H1 (cell line): ENCODE results near the gene F8. TPM values are rescaled to one million over a fixed set of nuclear protein-coding genes. Genes with fewer than 3 reads are reported as not detected.

Experiments
- CTCF ChIA-PET: fragments of 300-600 bp; sonication (Branson Sonifier 250); formaldehyde crosslinking; loops from one replicate; lab custom pipeline; 2021; ENCODE audit not compliant: partially characterized antibody; lab: Charles Lee
- POLR2A ChIA-PET: fragments of 300-600 bp; sonication (Branson Sonifier 250); formaldehyde crosslinking; loops from one replicate; lab custom pipeline; 2021; ENCODE audit warnings: inconsistent platforms; ENCODE audit not compliant: partially characterized antibody; lab: Charles Lee
- DNase-seq, 2 experiments: peaks; one replicate each; pipeline versions ENCODE4 v3.0.0 to v3.0.0-alpha.2; 2010 to 2022; ENCODE audit warnings: low spot score in 2 of 2, low read depth in 1 of 2, mixed read lengths in 1 of 2
- FAIRE-seq: peaks from 2 replicates; lab custom pipeline; 2011; peaks lifted over from hg19 to GRCh38; lab: Jason Lieb, UNC
- H2AFZ ChIP-seq: 2 replicates; pipeline ENCODE4 v1.8.1; 2012; ENCODE audit warnings: low read length, inconsistent platforms
- H2AK5ac ChIP-seq: 2 replicates; pipeline ENCODE4 v1.6.1; 2013; ENCODE audit warnings: low read depth, low read length
- H2BK120ac ChIP-seq: replicated peaks from 2 replicates; pipeline ENCODE3; 2013; ENCODE audit warnings: low read depth, low read length, inconsistent platforms
- H2BK12ac ChIP-seq: 2 replicates; pipeline ENCODE4 v1.6.1; 2013; ENCODE audit warnings: low read depth, low read length
- H2BK15ac ChIP-seq: 2 replicates; pipeline ENCODE4 v1.6.1; 2013; ENCODE audit warnings: low read length
- H2BK20ac ChIP-seq: 2 replicates; pipeline ENCODE4 v1.6.1; 2013; ENCODE audit warnings: low read length
- H2BK5ac ChIP-seq: 2 replicates; pipeline ENCODE4 v1.6.1; 2013; ENCODE audit warnings: low read depth, low read length
- H3K14ac ChIP-seq: 2 replicates; pipeline ENCODE4 v1.6.1; 2013; ENCODE audit warnings: inconsistent platforms; ENCODE audit not compliant: insufficient read length
- H3K18ac ChIP-seq: 2 replicates; pipeline ENCODE4 v1.6.1; 2013; ENCODE audit warnings: low read length; ENCODE audit errors: extremely low read depth
- H3K23ac ChIP-seq: 2 replicates; pipeline ENCODE4 v1.6.1; 2013; ENCODE audit warnings: inconsistent platforms; ENCODE audit not compliant: insufficient read length
- H3K23me2 ChIP-seq: 2 replicates; pipeline ENCODE4 v1.6.1; 2013; ENCODE audit warnings: low read depth, low read length
- H3K27ac ChIP-seq: 2 replicates; pipeline ENCODE4 v1.6.1; 2011; ENCODE audit warnings: low read depth, low read length, inconsistent platforms
- H3K27me3 ChIP-seq, 4 experiments: replicated peaks in 1 of 4; 1 replicate in 1 of 4; 2 replicates in 3 of 4; pipeline versions ENCODE4 v1.6.1 to v1.8.1; 2011 to 2013; ENCODE audit warnings: low read length in 3 of 4, mild to moderate bottlenecking in 3 of 4, inconsistent platforms in 2 of 4, mixed read lengths in 2 of 4, moderate library complexity in 1 of 4; ENCODE audit not compliant: control insufficient read depth in 3 of 4, insufficient read depth in 3 of 4; ENCODE audit errors: extremely low read depth in 1 of 4
- H3K36me3 ChIP-seq, 4 experiments: 2 replicates each; pipeline versions ENCODE4 v1.6.1 to v1.8.1; 2011 to 2013; ENCODE audit warnings: mild to moderate bottlenecking in 4 of 4, low read length in 3 of 4, moderate library complexity in 2 of 4, control low read depth in 1 of 4, inconsistent platforms in 1 of 4; ENCODE audit not compliant: insufficient read depth in 4 of 4, control insufficient read depth in 2 of 4
- H3K4ac ChIP-seq: replicated peaks from 2 replicates; pipeline ENCODE3; 2013; ENCODE audit warnings: low read length, low read depth, mixed read lengths, inconsistent platforms; ENCODE audit not compliant: insufficient read length
- H3K4me1 ChIP-seq, 4 experiments: replicated peaks in 1 of 4; 1 replicate in 1 of 4; 2 replicates in 3 of 4; pipeline versions ENCODE4 v1.6.1 to v1.8.1; 2011 to 2013; ENCODE audit warnings: low read length in 3 of 4, inconsistent platforms in 2 of 4, mixed read lengths in 1 of 4; ENCODE audit not compliant: insufficient read depth in 4 of 4, control insufficient read depth in 3 of 4
- H3K4me2 ChIP-seq, 2 experiments: 2 replicates each; pipeline versions ENCODE4 v1.6.1 to v1.8.1; 2011 to 2013; ENCODE audit warnings: low read depth in 2 of 2, low read length in 2 of 2, control low read depth in 1 of 2, inconsistent platforms in 1 of 2, mild to moderate bottlenecking in 1 of 2; ENCODE audit not compliant: insufficient read depth in 1 of 2
- H3K4me3 ChIP-seq, 4 experiments: fragments of 200-600, 300-600 bp in 1 of 4; sonication (generic), shearing (Covaris generic), sonication (Bioruptor Twin) in 1 of 4; 2 replicates each; pipeline versions ENCODE4 v1.5.1 to v1.8.1; 2011 to 2016; ENCODE audit warnings: low read length in 4 of 4, low read depth in 3 of 4, control low read depth in 2 of 4, inconsistent platforms in 2 of 4, mild to moderate bottlenecking in 2 of 4, mixed read lengths in 1 of 4, moderate library complexity in 1 of 4; ENCODE audit not compliant: insufficient read depth in 2 of 4; ENCODE audit errors: extremely low read depth in 1 of 4
- H3K56ac ChIP-seq: replicated peaks from 2 replicates; pipeline ENCODE3; 2013; ENCODE audit warnings: low read depth, mild to moderate bottlenecking, mixed read lengths, low read length, inconsistent platforms; ENCODE audit not compliant: insufficient read length
- H3K79me1 ChIP-seq: 2 replicates; pipeline ENCODE4 v1.6.1; 2013; ENCODE audit warnings: low read depth, low read length, control low read depth
- H3K79me2 ChIP-seq, 2 experiments: 2 replicates each; pipeline versions ENCODE4 v1.6.1 to v1.8.1; 2012 to 2013; ENCODE audit warnings: low read length in 2 of 2, mild to moderate bottlenecking in 2 of 2, inconsistent platforms in 1 of 2; ENCODE audit not compliant: insufficient read depth in 2 of 2, control insufficient read depth in 1 of 2
- H3K9ac ChIP-seq, 4 experiments: replicated peaks in 1 of 4; 1 replicate in 1 of 4; 2 replicates in 3 of 4; pipeline versions ENCODE4 v1.6.1 to v1.8.1; 2011 to 2013; ENCODE audit warnings: low read depth in 3 of 4, low read length in 3 of 4, control low read depth in 2 of 4, mild to moderate bottlenecking in 2 of 4, moderate library complexity in 2 of 4, inconsistent platforms in 1 of 4; ENCODE audit errors: extremely low read depth in 1 of 4
- H3K9me3 ChIP-seq, 2 experiments: 2 replicates each; pipeline versions ENCODE4 v1.6.1 to v1.8.1; 2012 to 2013; ENCODE audit warnings: mild to moderate bottlenecking in 2 of 2, moderate library complexity in 2 of 2, control low read depth in 1 of 2, inconsistent platforms in 1 of 2, low read depth in 1 of 2, low read length in 1 of 2, mixed read lengths in 1 of 2; ENCODE audit not compliant: insufficient read depth in 2 of 2
- H4K20me1 ChIP-seq, 2 experiments: replicated peaks in 1 of 2; 2 replicates each; pipeline versions ENCODE3 to v1.8.1; 2011 to 2013; ENCODE audit warnings: inconsistent platforms in 2 of 2, low read length in 2 of 2, mild to moderate bottlenecking in 1 of 2; ENCODE audit not compliant: insufficient read depth in 2 of 2, control insufficient read depth in 1 of 2
- H4K5ac ChIP-seq: 2 replicates; pipeline ENCODE4 v1.6.1; 2013; ENCODE audit warnings: low read length, low read depth, mixed read lengths, inconsistent platforms; ENCODE audit not compliant: insufficient read length
- H4K8ac ChIP-seq: 2 replicates; pipeline ENCODE4 v1.8.0; 2013; ENCODE audit warnings: mild to moderate bottlenecking, moderate library complexity, low read length, inconsistent platforms; ENCODE audit not compliant: insufficient read depth; ENCODE audit errors: extremely low read depth
- H4K91ac ChIP-seq: replicated peaks from 2 replicates; pipeline ENCODE3; 2013; ENCODE audit warnings: low read length, mixed read lengths, inconsistent platforms; ENCODE audit not compliant: insufficient read length
- ASH2L ChIP-seq: fragments of 200-600, 300-600 bp; sonication (generic); IDR thresholded peaks from one replicate; pipeline ENCODE4 v1.7.1; 2017; ENCODE audit warnings: low read length
- HDAC2 ChIP-seq, 2 experiments: fragments of 300-600 bp in 1 of 2; sonication (generic) in 1 of 2; IDR thresholded peaks; 2 replicates each; pipeline ENCODE4 v1.6.1; 2011 to 2012; ENCODE audit warnings: low read depth in 2 of 2, low read length in 2 of 2, mild to moderate bottlenecking in 2 of 2, moderate library complexity in 2 of 2, borderline replicate concordance in 1 of 2, inconsistent platforms in 1 of 2
- KDM1A ChIP-seq: fragments of 200-600, 300-600 bp; sonication (generic); IDR thresholded peaks from 2 replicates; pipeline ENCODE4 v1.7.1; 2016; ENCODE audit warnings: mild to moderate bottlenecking, low read length, borderline replicate concordance
- RXRA ChIP-seq: IDR thresholded peaks from 2 replicates; pipeline ENCODE4 v1.6.1; 2011; ENCODE audit warnings: low read depth, mild to moderate bottlenecking, low read length, moderate library complexity; ENCODE audit not compliant: insufficient read depth
- SIX5 ChIP-seq: IDR thresholded peaks from 2 replicates; pipeline ENCODE4 v1.6.1; 2011; ENCODE audit warnings: mild to moderate bottlenecking, low read depth, low read length
- WGBS, 2 experiments: shearing (Covaris generic) in 1 of 2; methylation state at CpG; one replicate each; pipeline versions ENCODE4 v1.1.6 to v1.1.7; 2013 to 2015; ENCODE audit warnings: low lambda C conversion rate in 2 of 2, mixed read lengths in 2 of 2, inconsistent platforms in 1 of 2, low coverage in 1 of 2, missing lambda C conversion rate in 1 of 2; ENCODE audit not compliant: insufficient replicate concordance in 2 of 2, insufficient coverage in 1 of 2, insufficient read length in 1 of 2; ENCODE audit errors: extremely low coverage in 1 of 2, missing lambda C conversion rate in 1 of 2; 5-methylcytosine and 5-hydroxymethylcytosine counted together
- polyA plus RNA-seq, 7 experiments: library from polyadenylated mRNA; depleted of rRNA in 3 of 7; stranded (reverse) in 5 of 7; unstranded in 2 of 7; fragments of >200 nt in 5 of 7; fragments of 200-250 nt in 2 of 7; gene quantifications; 1 replicate in 5 of 7; 2 replicates in 1 of 7; 4 replicates in 1 of 7; pipeline versions ENCODE4 v1.2.1 to v1.2.3, GENCODE V29; 2011 to 2013; ENCODE audit warnings: missing spikeins in 2 of 7, mixed read lengths in 2 of 7
- total RNA-seq: library from RNA; stranded (reverse); fragmentation: NEBNext Ultra II Directional; extraction: Animal tissue kit (Norgen Biotek cat#: 25700); gene quantifications from 2 replicates; pipeline ENCODE4 v1.2.1, GENCODE V29; 2021

F8 gene
- total and polyA plus RNA-seq, 2 of the 8 experiments (the other 6 are each of a cell fraction or from before 2014, with no cell fraction given): 1.1 to 2.6 TPM

- peaks cover 0 to 27% (median 19%) of the 10 kb centered on the region in 4 experiments; a peak in 6 of 7 replicates for H3K27me3 ChIP-seq
These were observed 218.1 kb downstream of the F8 start for GRCh38 chrX:154804261-154804956.

More at GRCh38 chrX:154804261-154804956, 218.1 kb downstream of the F8 start:
- POLR2A ChIA-PET: interaction anchor here (0.9 to 1.6 kb wide), 4 partner anchors 14 to 41 kb away, joined by 3 to 4 read pairs (median 4); no protein-coding TSS in a partner anchor
- no peak overlapping the region for H4K91ac ChIP-seq
- no peaks in the 10 kb centered on the region for H3K79me1 ChIP-seq
- no peak overlapping the region for H4K8ac ChIP-seq
- H2BK5ac ChIP-seq: no peak overlapping the region
- H3K23me2 ChIP-seq: peaks cover 2% of the 10 kb centered on the region; the same call in 1 of the 2 replicates
- H4K20me1 ChIP-seq: peaks cover 0 to 3% of the 10 kb centered on the region in 2 experiments
- peak overlapping the region; percentile 45 to 64 (median 55); a peak in 7 of 8 replicates for H3K4me3 ChIP-seq
- no peaks in the 10 kb centered on the region for H3K36me3 ChIP-seq
- H2BK120ac ChIP-seq: no peak overlapping the region
- CTCF ChIA-PET: interaction anchor here (1.0 kb wide), 1 partner anchor 58 kb away, joined by 3 read pairs; no protein-coding TSS in a partner anchor
- H3K4me2 ChIP-seq: peak overlapping the region; percentile 86 to 92
- H3K23ac ChIP-seq: no peak overlapping the region
- no peak for FAIRE-seq
- H3K9me3 ChIP-seq: no peaks in the 10 kb centered on the region; a peak in 1 of 4 replicates
- 69% methylated on average over 6 of the region's 7 CpGs; no CpG with 5 or more reads in 1 of the 2 experiments for WGBS, 2 experiments
- H2BK12ac ChIP-seq: no peak overlapping the region
- no peak overlapping the region for H3K27ac ChIP-seq
- no peak overlapping the region for H2AFZ ChIP-seq
- no peak overlapping the region for H3K14ac ChIP-seq
- no peak for TF ChIP-seq HDAC2 (IDR thresholded peaks at IDR 0.05; ENCODE audit: borderline replicate concordance in 1 of 2, low read depth in 2 of 2, low read length in 2 of 2)
- no peak for TF ChIP-seq SIX5
- TF ChIP-seq ASH2L: no peak
- TF ChIP-seq KDM1A: no peak
- TF ChIP-seq RXRA: no peak
- TF ChIP-seq, all 59 proteins: peak for 0
- Histone ChIP-seq H3K18ac (no peak overlapping the region), H2AK5ac (no peak overlapping the region), H3K79me2 (no peaks in the 10 kb centered on the region), H3K9ac (no peak overlapping the region; a peak in 1 of 7 replicates), H3K4ac (no peak overlapping the region), H3K4me1 (peaks cover 0 to 8% (median 6%) of the 10 kb centered on the region in 4 experiments; a peak in 5 of 7 replicates), H3K56ac (no peak overlapping the region), H2BK20ac (no peak overlapping the region), H4K5ac (no peak overlapping the region), H2BK15ac (no peak overlapping the region)
- no peak for DNase-seq
